IMR-90 (cell line): Measurements from ENCODE around the gene HS3ST2. TPM values are rescaled to one million over a fixed set of nuclear protein-coding genes. Genes with fewer than 3 reads are reported as not detected.

Source experiments
- ATAC-seq: fragments of 200-7000 bp; cut with Tn5 transposase; 2 replicates; pipeline ENCODE4 v1.9.1; 2020; ENCODE audit warnings: low read depth, mild to moderate bottlenecking, moderate library complexity
- BruUV-seq: library from RNA; stranded (reverse); fragments of 400-500 nt; replicated peaks from 2 replicates; lab custom pipeline; 2021; lab: Mats Ljungman, UMichigan
- CTCF ChIA-PET: fragments of 300-600 bp; formaldehyde crosslinking; extraction: SDS; loops from one replicate; lab custom pipeline; 2021; ENCODE audit warnings: antibody characterized with exemption; lab: Yijun Ruan, JAX
- POLR2A ChIA-PET: fragments of 300-600 bp; sonication (Branson Sonifier 250); formaldehyde crosslinking; loops from one replicate; lab custom pipeline; 2022; ENCODE audit warnings: antibody characterized with exemption; ENCODE audit not compliant: unreplicated experiment; lab: Charles Lee
- DNase-seq: peaks from one replicate; pipeline ENCODE4 v3.0.0; 2013
- H2AFZ ChIP-seq: replicated peaks from 2 replicates; pipeline ENCODE3; 2013; ENCODE audit warnings: low read length, mild to moderate bottlenecking; ENCODE audit not compliant: poor library complexity
- H2AK5ac ChIP-seq: 2 replicates; pipeline ENCODE4 v1.6.1; 2013; ENCODE audit warnings: low read depth, low read length, inconsistent platforms
- H2AK9ac ChIP-seq: replicated peaks from 2 replicates; pipeline ENCODE3; 2013; ENCODE audit warnings: mild to moderate bottlenecking, low read depth, low read length, moderate library complexity; ENCODE audit not compliant: poor library complexity
- H2BK120ac ChIP-seq: 2 replicates; pipeline ENCODE4 v1.6.1; 2013; ENCODE audit warnings: low read depth, low read length, inconsistent platforms
- H2BK15ac ChIP-seq: 3 replicates; pipeline ENCODE4 v1.6.1; 2013; ENCODE audit warnings: low read depth, low read length, inconsistent platforms
- H2BK20ac ChIP-seq: 2 replicates; pipeline ENCODE4 v1.6.1; 2013; ENCODE audit warnings: low read depth, mild to moderate bottlenecking, inconsistent platforms, low read length, moderate library complexity
- H2BK5ac ChIP-seq: 2 replicates; pipeline ENCODE4 v1.6.1; 2013; ENCODE audit warnings: mild to moderate bottlenecking, low read depth, low read length, inconsistent platforms; ENCODE audit not compliant: poor library complexity, severe bottlenecking
- H3K14ac ChIP-seq: replicated peaks from 2 replicates; pipeline ENCODE4 v1.6.1; 2013; ENCODE audit warnings: low read depth, low read length, inconsistent platforms
- H3K18ac ChIP-seq: 2 replicates; pipeline ENCODE4 v1.6.1; 2013; ENCODE audit warnings: low read depth, low read length, control low read depth
- H3K23ac ChIP-seq: 2 replicates; pipeline ENCODE4 v1.6.1; 2013; ENCODE audit warnings: low read depth, low read length, inconsistent platforms
- H3K27ac ChIP-seq: 2 replicates; pipeline ENCODE4 v1.5.1; 2013; ENCODE audit warnings: mild to moderate bottlenecking, control low read depth, low read length; ENCODE audit not compliant: insufficient read depth
- H3K27me3 ChIP-seq: 2 replicates; pipeline ENCODE4 v1.6.1; 2013; ENCODE audit warnings: low read length; ENCODE audit not compliant: control insufficient read depth, insufficient read depth
- H3K36me3 ChIP-seq: 2 replicates; pipeline ENCODE4 v1.6.1; 2013; ENCODE audit warnings: low read length, mixed read lengths; ENCODE audit not compliant: control insufficient read depth, insufficient read depth
- H3K4ac ChIP-seq: 2 replicates; pipeline ENCODE4 v1.6.1; 2013; ENCODE audit warnings: low read depth, low read length, inconsistent platforms
- H3K4me1 ChIP-seq: 2 replicates; pipeline ENCODE4 v1.6.1; 2013; ENCODE audit warnings: low read length, mixed read lengths; ENCODE audit not compliant: control insufficient read depth, insufficient read depth
- H3K4me2 ChIP-seq: 2 replicates; pipeline ENCODE4 v1.6.1; 2013; ENCODE audit warnings: low read depth, mild to moderate bottlenecking, control low read depth, low read length, moderate library complexity
- H3K4me3 ChIP-seq: 2 replicates; pipeline ENCODE4 v1.5.1; 2013; ENCODE audit warnings: low read depth, mild to moderate bottlenecking, control low read depth, low read length, moderate library complexity; ENCODE audit not compliant: insufficient read depth
- H3K56ac ChIP-seq: 2 replicates; pipeline ENCODE4 v1.6.1; 2013; ENCODE audit warnings: low read length, inconsistent platforms; ENCODE audit not compliant: insufficient read depth; ENCODE audit errors: extremely low read depth
- H3K79me1 ChIP-seq, 2 experiments: 2 replicates each; pipeline ENCODE4 v1.6.1; 2013; ENCODE audit warnings: low read length in 2 of 2, inconsistent platforms in 1 of 2, low read depth in 1 of 2
- H3K9ac ChIP-seq: 2 replicates; pipeline ENCODE4 v1.6.1; 2013; ENCODE audit warnings: low read depth, low read length, control low read depth
- H3K9me1 ChIP-seq: 2 replicates; pipeline ENCODE4 v1.6.1; 2013; ENCODE audit warnings: low read length, inconsistent platforms; ENCODE audit not compliant: insufficient read depth
- H3K9me3 ChIP-seq: 2 replicates; pipeline ENCODE4 v1.6.1; 2013; ENCODE audit warnings: low read length; ENCODE audit not compliant: control insufficient read depth, insufficient read depth
- H4K20me1 ChIP-seq: 2 replicates; pipeline ENCODE4 v1.6.1; 2013; ENCODE audit warnings: low read length, inconsistent platforms; ENCODE audit not compliant: insufficient read depth
- H4K5ac ChIP-seq: 2 replicates; pipeline ENCODE4 v1.6.1; 2013; ENCODE audit warnings: mild to moderate bottlenecking, low read depth, low read length, control low read depth
- H4K8ac ChIP-seq, 2 experiments: 2 replicates each; pipeline ENCODE4 v1.6.1; 2013; ENCODE audit warnings: low read depth in 2 of 2, low read length in 2 of 2, control low read depth in 1 of 2, inconsistent platforms in 1 of 2
- H4K91ac ChIP-seq: 2 replicates; pipeline ENCODE4 v1.6.1; 2013; ENCODE audit warnings: low read depth, low read length, inconsistent platforms; ENCODE audit not compliant: insufficient read depth
- BHLHE40 ChIP-seq: fragments of 150-350 bp; IDR thresholded peaks from 2 replicates; pipeline ENCODE4 v1.6.1; 2016; ENCODE audit warnings: mild to moderate bottlenecking, low read depth, low read length
- CEBPB ChIP-seq: IDR thresholded peaks from 2 replicates; pipeline ENCODE4 v1.6.1; 2012; ENCODE audit warnings: low read depth, low read length, improper control_type of control experiment
- CHD1 ChIP-seq: IDR thresholded peaks from 2 replicates; pipeline ENCODE4 v1.6.1; 2012; ENCODE audit warnings: low read depth, low read length, improper control_type of control experiment
- CTCF ChIP-seq: conservative IDR thresholded peaks from 2 replicates; pipeline ENCODE4 v1.5.1; 2012; ENCODE audit warnings: mild to moderate bottlenecking, low read depth, low read length, improper control_type of control experiment
- ELK1 ChIP-seq: fragments of 150-350 bp; IDR thresholded peaks from 2 replicates; pipeline ENCODE4 v1.6.1; 2016; ENCODE audit warnings: low read depth, mild to moderate bottlenecking, low read length, moderate library complexity, borderline replicate concordance
- FOS ChIP-seq: fragments of 150-350 bp; IDR thresholded peaks from 2 replicates; pipeline ENCODE4 v1.6.1; 2016; ENCODE audit warnings: low read depth, low read length
- MAFK ChIP-seq: IDR thresholded peaks from 2 replicates; pipeline ENCODE4 v1.6.1; 2012; ENCODE audit warnings: low read depth, low read length, improper control_type of control experiment
- MAZ ChIP-seq: IDR thresholded peaks from 2 replicates; pipeline ENCODE4 v1.6.1; 2012; ENCODE audit warnings: low read depth, mild to moderate bottlenecking, low read length, improper control_type of control experiment, moderate library complexity, borderline replicate concordance
- MXI1 ChIP-seq: IDR thresholded peaks from 2 replicates; pipeline ENCODE4 v1.6.1; 2012; ENCODE audit warnings: low read depth, mild to moderate bottlenecking, low read length, moderate library complexity, borderline replicate concordance
- NFE2L2 ChIP-seq: fragments of 150-350 bp; IDR thresholded peaks from 2 replicates; pipeline ENCODE4 v1.6.1; 2016; ENCODE audit warnings: low read depth, mild to moderate bottlenecking, low read length
- POLR2A ChIP-seq: IDR thresholded peaks from 2 replicates; pipeline ENCODE4 v1.6.1; 2012; ENCODE audit warnings: mild to moderate bottlenecking, low read depth, low read length
- RAD21 ChIP-seq: IDR thresholded peaks from 2 replicates; pipeline ENCODE4 v1.6.1; 2012; ENCODE audit warnings: low read length, improper control_type of control experiment
- RCOR1 ChIP-seq: IDR thresholded peaks from 2 replicates; pipeline ENCODE4 v1.6.1; 2012; ENCODE audit warnings: mild to moderate bottlenecking, low read length, improper control_type of control experiment; ENCODE audit not compliant: insufficient replicate concordance
- RFX5 ChIP-seq: IDR thresholded peaks from 2 replicates; pipeline ENCODE4 v1.8.0; 2012; ENCODE audit warnings: low read depth, mild to moderate bottlenecking, low read length, moderate library complexity
- SMC3 ChIP-seq: fragments of 150-350 bp; IDR thresholded peaks from 2 replicates; pipeline ENCODE4 v1.6.1; 2016; ENCODE audit warnings: low read depth, mild to moderate bottlenecking, antibody characterized with exemption, low read length, moderate library complexity
- USF2 ChIP-seq: fragments of 150-350 bp; IDR thresholded peaks from 2 replicates; pipeline ENCODE4 v1.6.1; 2017; ENCODE audit warnings: mild to moderate bottlenecking, antibody characterized with exemption, low read length, low read depth
- WGBS, 2 experiments: methylation state at CpG; one replicate each; pipeline versions ENCODE4 v1.1.5 to v1.1.7; 2013; ENCODE audit warnings: missing lambda C conversion rate in 2 of 2; ENCODE audit not compliant: insufficient read length in 1 of 2; ENCODE audit errors: extremely low coverage in 2 of 2; 5-methylcytosine and 5-hydroxymethylcytosine counted together
- dilution Hi-C: fragments of 300-500 bp; cut with HindIII; formaldehyde crosslinking; loops from one replicate; pipeline ENCODE4 v1.14.3; 2018; ENCODE audit warnings: low sequenced_read_pairs; ENCODE audit not compliant: unreplicated experiment
- in situ Hi-C: fragments of 300-500 bp; cut with MboI; formaldehyde crosslinking; loops from 3 replicates; pipeline ENCODE4 v1.14.3; 2019; ENCODE audit warnings: low sequenced_read_pairs, inconsistent platforms, mixed read lengths
- intact Hi-C: fragments of 100-400 bp; cut with micrococcal nuclease; formaldehyde crosslinking; loops from 2 replicates; pipeline ENCODE4 v1.10.0; 2022
- polyA plus RNA-seq, 3 experiments: library from polyadenylated mRNA; depleted of rRNA; stranded (reverse); fragments of >200 nt; gene quantifications; 2 replicates each; pipeline ENCODE4 v1.2.3, GENCODE V29; 2012; ENCODE audit warnings: low replicate concordance in 1 of 3
- total RNA-seq: library from RNA; depleted of rRNA; stranded (reverse); fragments of >200 nt; gene quantifications from 2 replicates; pipeline ENCODE4 v1.2.3, GENCODE V29; 2012

The HS3ST2 gene
- total and polyA plus RNA-seq, 2 of the 4 experiments (the other 2 are of a cell fraction), result not detected

GRCh38 chr16:22855231-22855630 lies 41.3 kb downstream of the HS3ST2 start:
- Histone ChIP-seq H3K23ac (no peak overlapping the region), H4K5ac (no peak overlapping the region), H3K56ac (no peak overlapping the region), H3K27ac (no peak overlapping the region), H2AK5ac (no peak overlapping the region), H2BK15ac (no peak overlapping the region), H3K9me1 (no peaks in the 10 kb centered on the region), H3K14ac (no peak overlapping the region), H2BK120ac (no peak overlapping the region), H2AK9ac (no peak overlapping the region), H2AFZ (no peak overlapping the region), H4K91ac (no peak overlapping the region), H3K4me2 (no peak overlapping the region), H3K79me1 (no peaks in the 10 kb centered on the region), H2BK5ac (no peak overlapping the region), H3K9ac (no peak overlapping the region), H3K4me3 (no peak overlapping the region), H3K18ac (no peak overlapping the region), H3K27me3 (no peaks in the 10 kb centered on the region), H3K4ac (no peak overlapping the region), H2BK20ac (no peak overlapping the region), H3K4me1 (no peaks in the 10 kb centered on the region), H4K8ac (no peak overlapping the region), H3K9me3 (no peaks in the 10 kb centered on the region), H4K20me1 (no peaks in the 10 kb centered on the region), H3K36me3 (no peaks in the 10 kb centered on the region)
- ChIA-PET CTCF (no interaction called here), POLR2A (no interaction called here)
- in situ Hi-C loops, result no loop called here
- intact Hi-C loops, result no loop called here
- TF ChIP-seq ELK1 (no peak), RFX5 (no peak), RAD21 (no peak), MAZ (no peak), NFE2L2 (no peak), RCOR1 (no peak), SMC3 (no peak), CTCF (no peak), USF2 (no peak), BHLHE40 (no peak), MXI1 (no peak), FOS (no peak), CEBPB (no peak), CHD1 (no peak), MAFK (no peak), POLR2A (no peak)
- DNase-seq, result no peak
- no TSS peak for BruUV-seq
- no peak for ATAC-seq
- 0% methylated on average over 1 of the region's 2 CpGs; no CpG with 5 or more reads in 1 of the 2 experiments for WGBS, 2 experiments
- dilution Hi-C loops, result no loop called here
